Stimulated activated CD4-positive, alpha-beta T cell treated with anti-CD3 and anti-CD28 coated beads, Interleukin-2, amount 100 ng/mL, for 48 hours (primary cell): ENCODE data around the gene LHFPL3.
"Not testable (repeated sequence)": the region's sequence is repeated elsewhere in the genome, so short reads cannot be mapped to it uniquely, and the experiment has no call there.

Source experiments
- DNase-seq, 2 donors: peaks; one replicate each; pipeline ENCODE4 v3.0.0-alpha.2; 2020

Gene LHFPL3

GRCh38 chr7:104627516-104627915, 299.1 kb downstream of the LHFPL3 start:
- DNase-seq, result no peak

DNA sequence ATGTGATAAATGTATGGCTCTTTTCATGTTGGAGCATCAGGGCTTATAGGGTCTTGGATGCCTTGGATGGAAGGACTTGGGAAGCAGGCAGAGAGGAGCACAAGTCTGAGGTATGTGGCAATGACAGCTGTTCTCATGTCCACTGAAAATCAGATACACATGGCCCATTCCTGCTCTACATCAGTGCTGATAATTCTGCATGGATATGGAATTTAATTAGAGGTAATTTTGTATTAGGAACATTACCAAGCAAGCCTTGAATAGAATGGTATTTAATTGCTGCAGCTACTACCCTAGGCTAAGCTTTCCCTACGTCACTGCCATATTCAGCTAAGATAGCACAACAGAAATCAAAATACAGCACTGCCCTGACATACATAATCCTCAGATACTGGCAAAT, 299.6 kb downstream of the LHFPL3 start:
- DNase-seq, result no peak

GRCh38 chr7:104629408-104629807, 301.0 kb downstream of the LHFPL3 start:
- DNase-seq, result no peak

GRCh38 chr7:104640506-104640905, 312.1 kb downstream of the LHFPL3 start:
- DNase-seq, result no peak

- DNase-seq, result no peak
Observed at GRCh38 chr7:104642560-104642959, 314.2 kb downstream of the LHFPL3 start.

- no peak for DNase-seq
Observed at GRCh38 chr7:104643587-104644217, 315.3 kb downstream of the LHFPL3 start.

DNA sequence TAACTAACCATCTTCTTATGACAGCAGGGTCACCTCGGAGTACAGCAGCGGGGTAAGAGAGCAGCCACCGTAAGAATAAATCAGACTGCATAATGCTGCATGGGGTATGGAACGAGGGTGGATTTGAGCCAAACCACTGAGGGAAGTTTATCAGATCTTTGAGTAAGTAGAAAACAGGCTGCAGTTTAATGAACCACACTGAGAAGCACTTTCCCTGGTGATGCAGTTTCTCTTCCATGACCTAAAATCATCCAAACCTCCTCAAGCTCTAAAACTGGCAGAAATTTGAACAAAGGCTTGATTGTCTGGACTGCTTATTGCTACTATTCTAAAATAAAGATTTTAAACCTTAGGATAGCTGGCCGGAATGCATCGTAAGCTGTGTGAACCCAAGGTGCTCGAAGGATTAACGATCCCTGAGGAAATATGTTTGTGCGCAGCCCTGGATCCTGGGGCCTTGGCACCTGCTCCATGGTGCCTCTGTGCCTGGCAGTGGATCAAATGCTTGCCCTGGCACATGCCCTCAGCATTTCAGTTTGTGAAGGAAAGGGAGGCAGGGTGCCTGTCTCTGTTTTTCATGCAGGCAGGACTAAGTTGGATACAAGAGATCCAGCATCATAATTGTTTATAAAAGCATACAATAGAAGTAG, 322.7 kb downstream of the LHFPL3 start:
- no peak for DNase-seq

- DNase-seq, result no peak
Observed at GRCh38 chr7:104652434-104652833, 324.0 kb downstream of the LHFPL3 start.

DNA sequence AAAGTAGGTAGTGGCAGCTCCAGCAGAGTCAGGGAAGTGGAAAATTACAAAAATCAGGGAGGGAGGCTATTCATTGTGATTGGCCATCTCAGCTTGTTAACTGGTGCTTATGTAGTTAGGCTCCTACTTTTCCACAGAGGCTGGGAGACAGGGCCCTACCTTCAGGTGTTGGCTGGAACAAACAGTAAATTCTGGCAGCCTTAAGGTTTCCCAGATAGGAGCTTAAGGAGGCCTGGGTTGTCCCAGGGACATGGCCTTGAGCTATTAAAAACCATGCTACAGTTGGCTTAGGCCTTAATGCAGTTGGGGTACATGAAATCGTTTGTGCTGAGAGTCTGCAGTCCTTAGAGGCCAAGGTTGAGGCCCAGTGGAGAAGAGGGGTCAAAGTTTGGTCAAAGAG, 324.5 kb downstream of the LHFPL3 start:
- no peak for DNase-seq

- DNase-seq, result no peak
Observed at GRCh38 chr7:104653825-104654401, 325.5 kb downstream of the LHFPL3 start.

- DNase-seq, result no peak
Observed at GRCh38 chr7:104655592-104655991, 327.2 kb downstream of the LHFPL3 start.

DNA sequence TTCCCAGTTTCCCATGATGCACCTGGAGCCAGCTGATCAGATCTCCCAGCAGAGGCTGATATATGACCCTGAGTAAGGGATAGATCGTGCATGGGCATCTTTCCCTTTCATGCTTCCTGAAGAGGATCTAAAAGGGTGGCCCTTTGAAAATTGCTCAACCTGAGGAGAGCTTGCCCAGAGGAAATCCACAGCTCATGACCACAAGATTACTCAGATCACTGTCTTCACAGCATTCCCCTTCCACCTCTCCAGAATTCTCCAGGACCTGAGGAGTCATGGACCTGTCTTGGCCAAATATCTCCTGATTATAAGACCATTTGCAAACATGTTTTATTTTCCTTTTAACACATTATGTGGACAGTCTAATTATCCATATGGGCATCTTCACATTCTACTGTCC, 328.1 kb downstream of the LHFPL3 start:
- DNase-seq, result no peak

- no peak for DNase-seq
Observed at GRCh38 chr7:104657134-104657533, 328.7 kb downstream of the LHFPL3 start.

- DNase-seq, result no peak
Observed at GRCh38 chr7:104661575-104661974, 333.2 kb downstream of the LHFPL3 start.

GRCh38 chr7:104664648-104665047, 336.2 kb downstream of the LHFPL3 start:
- DNase-seq, result no peak

DNA sequence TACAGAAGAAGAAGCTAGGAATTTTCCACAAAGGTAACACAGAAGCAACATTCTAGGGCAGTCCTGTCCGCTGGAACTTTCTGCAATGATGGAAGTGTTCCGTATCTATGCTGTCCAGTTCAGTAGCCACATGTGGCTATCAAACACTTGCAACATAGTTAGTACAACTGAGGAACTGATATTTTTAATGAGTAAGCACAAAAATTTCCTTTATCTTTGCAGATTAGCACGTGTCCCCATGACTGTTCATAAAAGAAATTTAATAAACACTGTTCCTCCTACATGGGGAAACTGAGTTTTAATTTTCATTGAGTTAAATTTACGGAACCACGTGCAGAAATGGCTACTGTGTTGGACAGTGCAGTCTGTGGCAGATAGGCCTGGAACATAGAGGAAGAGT, 349.2 kb downstream of the LHFPL3 start:
- no peak for DNase-seq

- DNase-seq, result no peak
Observed at GRCh38 chr7:104679085-104679484, 350.7 kb downstream of the LHFPL3 start.

DNA sequence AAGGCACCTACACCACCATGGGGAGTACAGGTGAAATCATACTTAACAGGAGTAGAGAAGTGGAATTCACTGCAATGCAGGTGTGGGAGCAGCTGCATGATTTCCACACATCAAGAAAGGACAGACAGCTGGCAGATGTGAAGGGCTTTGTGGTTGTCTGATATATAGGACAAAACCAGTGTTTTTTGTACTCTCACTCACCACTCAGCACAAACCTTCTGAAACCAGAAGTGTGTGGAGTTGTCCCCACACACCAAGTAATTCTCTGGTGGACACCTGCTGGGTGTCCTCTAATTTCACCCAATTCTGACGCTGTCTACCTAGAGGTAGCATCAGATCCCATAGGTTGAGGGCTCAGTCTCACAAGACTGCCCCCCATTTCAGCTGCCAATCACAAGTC, 357.9 kb downstream of the LHFPL3 start:
- DNase-seq, result no peak

- no peak for DNase-seq
Observed at GRCh38 chr7:104694710-104695109, 366.3 kb downstream of the LHFPL3 start.

- no peak for DNase-seq
Observed at GRCh38 chr7:104695563-104695962, 367.2 kb downstream of the LHFPL3 start.

DNA sequence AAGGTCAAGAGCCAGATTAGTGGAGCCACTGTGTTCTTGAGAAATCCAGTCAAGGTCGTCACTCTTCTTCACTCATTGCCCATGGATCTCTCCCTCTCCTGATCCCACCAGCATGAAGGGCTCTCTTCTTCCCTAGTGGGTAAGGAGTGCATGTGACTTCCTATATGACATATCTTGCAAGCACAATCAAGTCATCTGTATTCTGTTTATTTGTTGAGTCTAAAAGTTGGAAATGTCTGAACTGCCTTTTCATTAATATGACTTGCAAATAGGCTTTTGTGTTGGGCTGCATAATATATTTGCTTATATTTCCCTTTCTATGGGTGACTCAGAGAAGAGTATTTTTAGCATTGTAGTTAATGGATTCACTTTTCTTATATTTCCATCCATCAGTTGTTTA, 371.9 kb downstream of the LHFPL3 start:
- no peak for DNase-seq

GRCh38 chr7:104721027-104721426, 392.6 kb downstream of the LHFPL3 start:
- not testable (repeated sequence) for DNase-seq

DNA sequence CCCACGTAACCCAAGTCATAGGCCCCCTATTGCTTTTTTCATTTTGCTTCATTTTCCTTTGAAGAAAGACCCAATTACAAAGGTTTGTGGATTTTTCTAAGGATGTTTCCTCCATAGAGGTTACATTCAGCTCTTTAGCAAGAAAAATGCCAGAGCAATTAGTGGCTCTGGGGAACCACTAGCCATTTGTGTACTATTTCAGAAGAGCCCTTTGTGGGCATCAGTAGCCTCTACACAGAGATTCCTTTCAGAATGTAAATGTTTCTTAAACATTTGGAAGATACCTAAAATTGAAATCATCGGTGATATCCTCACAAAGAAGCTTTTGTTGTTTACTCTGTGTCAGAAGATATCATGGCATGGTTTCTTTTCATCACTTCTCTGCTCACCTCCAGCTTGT, 394.6 kb downstream of the LHFPL3 start:
- DNase-seq, result no peak

DNA sequence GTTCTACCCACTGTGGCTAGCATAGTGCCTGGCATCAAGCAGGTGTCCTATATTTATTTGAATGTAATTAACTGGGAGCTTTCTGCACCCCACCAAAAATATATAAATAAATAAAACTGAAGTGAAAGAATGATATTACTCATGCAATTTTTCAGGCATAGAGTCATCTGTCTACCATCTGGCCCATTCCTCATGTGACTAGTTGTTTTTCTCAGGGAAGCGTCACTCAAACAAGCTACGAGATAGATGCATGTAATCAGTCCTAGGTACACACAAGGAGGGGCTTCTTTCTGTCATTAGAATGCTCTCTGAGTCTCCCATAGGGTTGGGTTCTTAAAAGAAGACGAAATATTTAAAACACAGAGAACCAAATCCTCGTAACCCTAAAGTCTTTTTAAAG, 430.1 kb downstream of the LHFPL3 start:
- no peak for DNase-seq

DNA sequence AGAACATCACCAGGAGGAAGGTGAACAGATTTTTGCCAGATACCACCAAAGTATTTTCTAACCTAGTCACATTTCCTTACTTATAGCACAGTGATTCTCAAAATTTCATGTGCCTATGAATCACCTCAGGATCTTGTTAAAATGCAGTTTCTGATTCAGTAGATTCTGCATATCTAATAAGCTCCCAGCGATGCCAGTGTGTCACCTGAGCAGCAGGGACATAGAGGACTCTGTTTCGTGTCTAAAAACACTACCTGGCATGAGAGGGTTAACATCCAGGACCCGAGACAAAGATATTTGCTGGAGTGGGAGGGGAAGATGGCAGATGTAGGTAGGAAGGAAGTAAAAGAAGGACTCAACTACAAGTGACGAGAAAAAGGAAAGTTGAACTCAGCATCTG, 433.5 kb downstream of the LHFPL3 start:
- DNase-seq, result no peak
